Fibroblast of pulmonary artery (primary cell): ENCODE measurements around the gene APOA5.

Experiments used
- DNase-seq: peaks from one replicate; pipeline ENCODE4 v3.0.0-alpha.2; 2010; ENCODE audit warnings: low read depth
- H3K4me3 ChIP-seq: replicated peaks from 2 replicates; pipeline ENCODE4 v1.5.1; 2011; ENCODE audit warnings: low read depth, mild to moderate bottlenecking, control low read depth, low read length, moderate library complexity
- CTCF ChIP-seq: IDR thresholded peaks from 2 replicates; pipeline ENCODE4 v1.5.1; 2011; ENCODE audit warnings: mild to moderate bottlenecking, control low read depth, low read length, inconsistent platforms; ENCODE audit errors: missing control alignments

APOA5 gene

DNA sequence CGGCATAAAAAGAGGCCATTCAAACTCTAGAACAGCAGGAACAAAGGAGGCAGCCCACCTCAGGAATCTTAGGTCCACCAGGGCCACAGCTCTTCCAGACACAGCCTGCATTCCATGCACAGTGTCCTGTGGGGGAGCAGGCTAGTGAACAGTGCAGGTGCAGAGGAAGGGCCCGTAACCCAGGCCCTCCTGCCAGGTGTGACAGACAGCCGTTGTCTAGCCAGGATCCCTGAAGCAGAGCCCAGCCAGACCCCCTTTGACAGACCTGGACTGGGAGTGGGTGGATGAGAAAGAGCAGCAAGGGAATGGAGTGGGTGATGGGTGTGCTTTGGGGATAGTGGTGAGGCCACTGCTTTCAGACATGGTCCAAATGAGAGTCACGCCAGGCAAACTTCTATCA lies 2.7 kb downstream of the APOA5 start:
- TF ChIP-seq CTCF: no peak
- no peak overlapping the region for H3K4me3 ChIP-seq
- no peak for DNase-seq

GRCh38 chr11:116788534-116788933 lies 3.1 kb downstream of the APOA5 start:
- H3K4me3 ChIP-seq: peak overlapping the region; percentile 72
- DNase-seq: no peak
- no peak for TF ChIP-seq CTCF

GRCh38 chr11:116787786-116788486 lies 3.7 kb downstream of the APOA5 start, which contains the start of gene ZPR1:
ZPR1 (minus strand) TSS chr11:116788023; CDS start chr11:116787990, 33 bp downstream.
- TF ChIP-seq CTCF: no peak
- peak; percentile 73 for DNase-seq

DNA sequence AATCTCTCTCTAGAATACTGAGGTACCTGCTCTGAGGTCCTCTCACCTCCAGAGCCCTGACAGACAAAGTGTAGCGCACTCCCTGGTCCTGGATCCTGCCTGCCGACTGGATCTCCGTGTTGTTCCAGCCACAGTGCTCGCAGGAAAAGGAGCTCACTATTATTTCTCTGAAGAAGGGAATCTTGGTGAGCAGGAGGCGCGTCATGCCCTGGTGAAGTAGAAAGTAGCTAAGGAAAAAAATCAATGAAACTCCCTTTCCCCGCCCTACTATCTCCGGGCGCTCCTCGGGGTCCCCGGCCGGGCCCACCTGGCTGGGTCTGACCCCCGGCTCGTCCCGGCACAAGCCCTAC lies 4.3 kb downstream of the APOA5 start:
- TF ChIP-seq CTCF: no peak
- no peak for DNase-seq
- peak overlapping the region; percentile 72 for H3K4me3 ChIP-seq

More at GRCh38 chr11:116787786-116788486, 3.7 kb downstream of the APOA5 start, which contains the start of gene ZPR1:
- H3K4me3 ChIP-seq: peak within 1 kb of the TSS; percentile 72

GRCh38 chr11:116786966-116787365 lies 4.7 kb downstream of the APOA5 start:
- H3K4me3 ChIP-seq: peak overlapping the region; percentile 72

DNA sequence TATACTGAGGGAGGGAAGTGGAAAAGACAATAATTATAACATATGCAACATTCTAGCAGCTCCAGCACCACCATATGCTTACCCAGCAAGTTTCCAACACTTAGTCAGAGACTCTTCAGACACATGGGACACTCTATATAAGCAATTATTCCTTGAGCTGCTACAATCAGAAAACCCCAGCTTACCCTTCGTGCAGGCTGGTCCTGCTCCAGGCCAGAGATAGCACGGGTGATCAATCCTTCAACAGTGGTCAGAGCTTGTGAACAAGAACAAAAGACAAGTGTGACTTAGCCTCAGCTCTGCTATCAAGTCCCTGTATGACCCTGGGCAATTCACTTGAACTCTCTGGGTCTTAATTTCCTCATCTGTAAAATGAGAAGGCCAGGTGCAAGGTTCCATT lies 5.4 kb downstream of the APOA5 start:
- DNase-seq: no peak
- TF ChIP-seq CTCF: no peak
- no peak overlapping the region for H3K4me3 ChIP-seq

More at GRCh38 chr11:116786966-116787365, 4.7 kb downstream of the APOA5 start:
- no peak for TF ChIP-seq CTCF
- no peak for DNase-seq

DNA sequence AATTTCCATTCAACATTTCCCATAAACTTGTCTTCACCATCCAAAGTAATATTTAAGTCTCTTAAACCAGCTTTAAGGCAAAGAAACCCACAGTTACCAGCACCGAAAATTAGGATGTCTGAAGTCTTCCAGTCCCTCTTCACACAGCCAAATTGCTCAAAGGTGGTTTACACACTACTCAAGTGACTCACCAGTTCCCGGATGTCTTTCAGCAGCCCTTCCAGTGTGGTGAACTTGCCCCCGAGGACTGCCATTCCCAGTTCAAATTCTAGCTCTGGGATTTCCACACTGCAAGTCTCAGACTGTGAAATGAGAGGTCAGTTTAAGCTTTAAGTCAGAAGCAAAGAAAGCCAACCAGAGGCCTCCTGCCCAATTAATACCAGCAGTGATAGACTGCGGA lies 9.0 kb downstream of the APOA5 start:
- H3K4me3 ChIP-seq: no peak overlapping the region
- DNase-seq: peak; percentile 64

More for the DNA sequence above, 9.0 kb downstream of the APOA5 start:
- no peak for TF ChIP-seq CTCF
